ENCODE results near the gene ZBTB9.

DNA sequence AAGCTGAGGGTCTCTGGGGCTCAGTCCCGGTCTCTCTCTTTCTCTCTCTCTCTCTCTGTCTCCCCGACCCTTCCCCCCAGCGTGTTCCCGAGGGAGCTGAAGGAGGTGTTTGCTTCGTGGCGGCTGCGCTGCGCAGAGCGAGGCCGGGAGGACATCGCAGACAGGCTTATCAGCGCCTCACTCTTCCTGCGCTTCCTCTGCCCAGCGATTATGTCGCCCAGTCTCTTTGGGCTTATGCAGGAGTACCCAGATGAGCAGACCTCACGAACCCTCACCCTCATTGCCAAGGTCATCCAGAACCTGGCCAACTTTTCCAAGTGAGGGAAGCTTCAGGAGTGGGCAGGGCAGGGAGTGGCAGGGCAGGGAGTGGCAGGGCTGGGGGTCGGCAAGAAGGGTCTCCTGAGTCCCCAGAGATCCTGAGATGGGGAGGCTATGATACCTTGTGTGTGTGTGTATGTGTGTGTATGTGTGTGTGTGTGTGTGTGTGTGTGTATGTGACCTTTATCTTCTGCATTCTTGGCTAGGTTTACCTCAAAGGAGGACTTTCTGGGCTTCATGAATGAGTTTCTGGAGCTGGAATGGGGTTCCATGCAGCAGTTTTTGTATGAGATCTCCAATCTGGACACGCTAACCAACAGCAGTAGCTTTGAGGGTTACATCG is 13.6 kb upstream of the ZBTB9 start:
- TF ChIP-seq, protein P1, sequence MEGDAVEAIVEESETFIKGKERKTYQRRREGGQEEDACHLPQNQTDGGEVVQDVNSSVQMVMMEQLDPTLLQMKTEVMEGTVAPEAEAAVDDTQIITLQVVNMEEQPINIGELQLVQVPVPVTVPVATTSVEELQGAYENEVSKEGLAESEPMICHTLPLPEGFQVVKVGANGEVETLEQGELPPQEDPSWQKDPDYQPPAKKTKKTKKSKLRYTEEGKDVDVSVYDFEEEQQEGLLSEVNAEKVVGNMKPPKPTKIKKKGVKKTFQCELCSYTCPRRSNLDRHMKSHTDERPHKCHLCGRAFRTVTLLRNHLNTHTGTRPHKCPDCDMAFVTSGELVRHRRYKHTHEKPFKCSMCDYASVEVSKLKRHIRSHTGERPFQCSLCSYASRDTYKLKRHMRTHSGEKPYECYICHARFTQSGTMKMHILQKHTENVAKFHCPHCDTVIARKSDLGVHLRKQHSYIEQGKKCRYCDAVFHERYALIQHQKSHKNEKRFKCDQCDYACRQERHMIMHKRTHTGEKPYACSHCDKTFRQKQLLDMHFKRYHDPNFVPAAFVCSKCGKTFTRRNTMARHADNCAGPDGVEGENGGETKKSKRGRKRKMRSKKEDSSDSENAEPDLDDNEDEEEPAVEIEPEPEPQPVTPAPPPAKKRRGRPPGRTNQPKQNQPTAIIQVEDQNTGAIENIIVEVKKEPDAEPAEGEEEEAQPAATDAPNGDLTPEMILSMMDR (IDR thresholded peaks at IDR 0.05), result no peak
- TF ChIP-seq POLR2A (IDR thresholded peaks at IDR 0.05), result no peak
